ENCODE measurements around the gene ME3.

Gene ME3

DNA sequence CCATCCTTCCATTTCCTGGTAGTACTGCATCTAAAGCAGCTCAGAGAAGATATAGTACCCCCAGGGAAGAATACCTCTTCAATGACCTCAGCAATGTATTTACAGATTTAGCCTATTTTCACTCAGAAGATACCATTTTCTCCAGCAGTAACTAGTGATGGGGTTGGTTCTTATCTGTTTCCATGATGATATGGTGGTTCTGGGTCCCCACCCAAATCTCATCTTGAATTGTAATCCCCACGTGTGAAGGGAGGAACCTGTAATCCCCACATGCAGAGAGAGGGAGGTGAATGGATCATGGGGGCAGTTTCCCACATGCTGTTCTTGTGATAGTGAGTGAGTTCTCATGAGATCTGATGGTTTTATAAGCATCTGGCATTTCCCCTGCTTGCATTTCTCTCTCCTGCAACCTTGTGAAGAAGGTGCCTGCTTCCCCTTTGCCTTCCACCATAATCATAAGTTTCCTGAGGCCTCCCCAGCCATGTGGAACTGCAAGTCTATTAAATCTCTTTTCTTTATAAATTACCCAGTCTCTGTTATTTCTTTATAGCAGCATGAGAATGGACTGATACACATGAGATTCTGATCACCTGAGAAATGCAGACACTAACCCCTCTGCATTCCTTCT, 158.6 kb downstream of the ME3 start:
- no peak for DNase-seq (ENCODE audit: low read depth, low spot score)
- TF ChIP-seq, protein P1, sequence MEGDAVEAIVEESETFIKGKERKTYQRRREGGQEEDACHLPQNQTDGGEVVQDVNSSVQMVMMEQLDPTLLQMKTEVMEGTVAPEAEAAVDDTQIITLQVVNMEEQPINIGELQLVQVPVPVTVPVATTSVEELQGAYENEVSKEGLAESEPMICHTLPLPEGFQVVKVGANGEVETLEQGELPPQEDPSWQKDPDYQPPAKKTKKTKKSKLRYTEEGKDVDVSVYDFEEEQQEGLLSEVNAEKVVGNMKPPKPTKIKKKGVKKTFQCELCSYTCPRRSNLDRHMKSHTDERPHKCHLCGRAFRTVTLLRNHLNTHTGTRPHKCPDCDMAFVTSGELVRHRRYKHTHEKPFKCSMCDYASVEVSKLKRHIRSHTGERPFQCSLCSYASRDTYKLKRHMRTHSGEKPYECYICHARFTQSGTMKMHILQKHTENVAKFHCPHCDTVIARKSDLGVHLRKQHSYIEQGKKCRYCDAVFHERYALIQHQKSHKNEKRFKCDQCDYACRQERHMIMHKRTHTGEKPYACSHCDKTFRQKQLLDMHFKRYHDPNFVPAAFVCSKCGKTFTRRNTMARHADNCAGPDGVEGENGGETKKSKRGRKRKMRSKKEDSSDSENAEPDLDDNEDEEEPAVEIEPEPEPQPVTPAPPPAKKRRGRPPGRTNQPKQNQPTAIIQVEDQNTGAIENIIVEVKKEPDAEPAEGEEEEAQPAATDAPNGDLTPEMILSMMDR (IDR thresholded peaks at IDR 0.05; ENCODE audit: insufficient read depth, low read length, missing control alignments): no peak
- no peak overlapping the region for H3K4me3 ChIP-seq (ENCODE audit: low read depth, low read length)
- POLR2A ChIA-PET: interaction anchor here (1.5 kb wide), 1 partner anchor 30 kb away, joined by 3 read pairs; no protein-coding TSS in a partner anchor
- CTCF ChIA-PET: interaction anchor here (1.2 to 1.7 kb wide), 2 partner anchors 57 to 285 kb away, joined by 3 to 5 read pairs; no protein-coding TSS in a partner anchor

DNA sequence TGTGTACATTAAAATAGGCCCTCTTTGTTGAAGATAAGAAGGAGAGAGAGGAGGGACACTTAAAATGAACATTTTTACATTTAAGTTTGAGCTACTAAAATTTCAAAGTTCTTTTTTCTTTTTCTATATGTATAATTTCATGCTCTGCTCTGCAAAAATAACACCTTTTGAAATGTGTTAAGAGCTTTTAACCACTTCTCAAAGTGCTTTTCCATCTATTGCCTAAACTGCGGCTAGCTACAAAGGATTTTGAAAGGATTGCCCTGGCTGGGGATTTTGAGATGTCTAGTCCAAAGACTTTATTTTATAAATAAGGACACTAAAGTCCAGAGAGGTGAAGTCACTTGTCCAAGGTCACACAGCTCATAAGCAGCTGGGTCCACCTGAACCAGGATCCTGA, 159.3 kb downstream of the ME3 start:
- H3K4me3 ChIP-seq (ENCODE audit: low read depth, low read length): no peak overlapping the region
- TF ChIP-seq, protein P1 (IDR thresholded peaks at IDR 0.05; ENCODE audit: insufficient read depth, low read length, missing control alignments): no peak
- no peak for DNase-seq (ENCODE audit: low read depth, low spot score)
- ChIA-PET CTCF (interaction anchor here (1.2 to 1.7 kb wide), 2 partner anchors 56 to 285 kb away, joined by 3 to 5 read pairs; no protein-coding TSS in a partner anchor), POLR2A (interaction anchor here (1.5 kb wide), 1 partner anchor 29 kb away, joined by 3 read pairs; no protein-coding TSS in a partner anchor)

DNA sequence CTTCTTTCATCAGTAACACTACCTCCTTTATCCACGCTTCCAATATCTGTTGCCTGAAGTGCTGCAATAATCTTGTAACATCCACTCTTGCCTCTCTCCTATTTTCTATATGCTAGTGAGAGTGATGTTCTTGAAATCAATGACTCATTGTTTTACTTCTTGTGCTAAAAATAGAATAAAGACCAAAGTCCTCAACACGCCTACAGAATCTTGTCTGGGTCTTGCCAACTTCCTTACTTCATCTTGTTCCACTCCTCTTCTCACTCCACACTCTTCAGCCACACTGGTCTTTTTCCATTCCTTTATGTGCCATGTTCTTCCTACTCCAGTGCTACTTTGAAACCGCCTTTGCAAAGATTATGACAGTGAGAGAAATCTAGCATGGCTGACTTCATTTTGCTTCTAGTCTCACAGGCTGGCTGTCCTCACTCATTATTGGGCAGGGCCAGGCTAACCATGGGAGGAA, 161.3 kb downstream of the ME3 start:
- peak; percentile 49 for DNase-seq (ENCODE audit: low read depth, low spot score)
- H3K4me3 ChIP-seq (ENCODE audit: low read depth, low read length): no peak overlapping the region
- ChIA-PET CTCF (no interaction called here), POLR2A (no interaction called here)
- TF ChIP-seq, protein P1 (IDR thresholded peaks at IDR 0.05; ENCODE audit: insufficient read depth, low read length, missing control alignments): no peak

DNA sequence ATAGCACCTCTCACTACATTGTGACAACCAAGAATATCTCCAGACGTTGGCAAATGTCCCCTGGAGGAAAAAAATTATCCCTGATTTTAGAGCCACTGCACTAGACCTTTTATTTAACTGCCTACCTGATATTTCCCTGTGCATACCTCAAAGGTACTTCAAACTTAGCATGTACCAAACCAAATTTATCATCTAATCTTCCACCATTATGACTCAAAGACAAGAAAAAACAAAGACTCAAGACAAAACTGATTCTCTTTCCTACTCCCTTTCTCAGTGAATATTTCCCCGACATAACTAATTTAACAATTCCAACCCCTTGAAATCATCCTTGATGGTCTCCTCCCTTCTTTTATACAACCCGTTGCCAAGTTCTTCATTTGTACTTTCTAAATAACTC, 161.7 kb downstream of the ME3 start:
- ChIA-PET CTCF (no interaction called here), POLR2A (no interaction called here)
- no peak for DNase-seq (ENCODE audit: low read depth, low spot score)
- no peak overlapping the region for H3K4me3 ChIP-seq (ENCODE audit: low read depth, low read length)
- TF ChIP-seq, protein P1 (IDR thresholded peaks at IDR 0.05; ENCODE audit: insufficient read depth, low read length, missing control alignments): no peak

DNA sequence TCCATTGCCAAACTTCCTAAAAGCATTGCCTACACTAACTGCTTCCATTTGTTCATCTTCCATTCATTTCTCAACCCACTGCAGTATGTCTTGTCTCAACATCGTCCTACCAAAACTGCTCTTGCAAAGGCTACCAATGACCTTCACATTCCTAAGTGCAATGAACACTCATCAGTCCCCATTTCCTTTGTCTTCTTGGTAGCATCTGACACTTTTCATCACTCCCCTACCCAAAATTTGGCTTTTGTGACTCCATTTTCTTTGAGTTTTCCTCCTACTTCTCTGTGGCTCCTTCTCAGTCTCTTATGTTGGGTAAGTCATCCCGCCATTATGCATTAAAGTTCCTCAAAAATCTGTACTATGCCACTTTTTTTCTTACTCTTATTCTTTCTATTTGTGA, 162.3 kb downstream of the ME3 start:
- TF ChIP-seq, protein P1 (IDR thresholded peaks at IDR 0.05; ENCODE audit: insufficient read depth, low read length, missing control alignments): no peak
- POLR2A ChIA-PET: no interaction called here
- no peak for DNase-seq (ENCODE audit: low read depth, low spot score)
- H3K4me3 ChIP-seq (ENCODE audit: low read depth, low read length): no peak overlapping the region
- CTCF ChIA-PET: no interaction called here

DNA sequence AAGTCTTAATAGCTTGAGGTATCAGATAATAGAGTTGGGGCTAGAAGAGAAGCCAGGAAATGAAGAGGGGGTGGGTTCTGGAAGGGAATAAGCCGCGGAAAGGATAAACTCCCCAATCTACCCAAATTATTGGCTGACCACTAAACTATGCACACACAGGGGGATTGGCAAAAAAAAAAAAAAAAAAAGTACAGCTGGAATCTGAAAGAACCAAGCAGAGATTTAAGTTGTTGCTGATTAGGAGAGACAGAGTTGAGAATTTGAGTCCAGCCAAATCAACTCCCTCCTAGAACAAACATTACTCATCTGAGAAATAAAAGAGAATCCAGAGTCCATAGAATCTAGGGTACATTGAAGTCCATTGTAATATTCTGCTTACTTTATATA, 162.8 kb downstream of the ME3 start:
- ChIA-PET POLR2A (interaction anchor here (0.6 kb wide), 1 partner anchor 179 kb away, joined by 3 read pairs; no protein-coding TSS in a partner anchor), CTCF (no interaction called here)
- no peak overlapping the region for H3K4me3 ChIP-seq (ENCODE audit: low read depth, low read length)
- DNase-seq (ENCODE audit: low read depth, low spot score): no peak
- TF ChIP-seq, protein P1 (IDR thresholded peaks at IDR 0.05; ENCODE audit: insufficient read depth, low read length, missing control alignments): no peak

Data from AG04449 (cell line).